Stimulated activated naive CD4-positive, alpha-beta T cell (primary cell): ENCODE results near the gene INTS1.
A peak's percentile ranks its signal among the peaks of the same experiment; 100 is the strongest.

Experiments
- DNase-seq, 6 experiments: peaks; one replicate each; lab custom pipeline; 2025; lab: John Stamatoyannopoulos, UW

Gene INTS1

DNA sequence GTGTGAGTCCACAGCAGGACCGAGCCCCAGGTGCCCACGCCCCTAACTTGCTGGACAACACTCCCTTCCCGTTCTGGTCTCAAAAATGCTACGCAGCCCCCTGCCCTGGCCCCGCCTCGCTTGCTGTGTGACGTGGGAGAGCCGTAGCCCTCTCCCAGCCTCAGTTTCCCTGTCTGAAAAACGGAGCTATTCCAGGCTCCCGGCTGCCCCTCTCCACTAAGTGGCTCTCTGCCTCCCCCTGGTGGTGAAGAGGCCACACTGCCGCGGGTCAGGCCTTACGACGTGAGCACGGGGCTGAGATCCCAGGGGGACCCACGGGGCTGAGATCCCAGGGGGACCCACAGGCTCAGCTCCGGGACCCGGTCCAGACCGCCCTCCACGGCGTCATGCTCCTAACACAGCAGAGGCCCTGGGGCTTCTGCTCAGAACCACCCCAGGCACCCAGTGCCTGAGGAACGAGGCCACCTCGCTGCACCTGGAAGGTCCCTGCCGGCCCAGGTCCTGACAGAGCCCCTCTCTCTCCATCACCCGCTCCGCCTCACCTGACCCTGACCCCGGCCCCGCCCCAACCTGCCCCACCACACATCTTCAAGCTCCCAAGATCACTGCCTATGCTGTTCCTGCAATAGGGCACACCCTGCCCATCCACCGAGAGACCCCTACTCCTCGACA lies 71.6 kb downstream of the INTS1 start:
- peak; percentile 24 to 83 (median 68) for DNase-seq

DNA sequence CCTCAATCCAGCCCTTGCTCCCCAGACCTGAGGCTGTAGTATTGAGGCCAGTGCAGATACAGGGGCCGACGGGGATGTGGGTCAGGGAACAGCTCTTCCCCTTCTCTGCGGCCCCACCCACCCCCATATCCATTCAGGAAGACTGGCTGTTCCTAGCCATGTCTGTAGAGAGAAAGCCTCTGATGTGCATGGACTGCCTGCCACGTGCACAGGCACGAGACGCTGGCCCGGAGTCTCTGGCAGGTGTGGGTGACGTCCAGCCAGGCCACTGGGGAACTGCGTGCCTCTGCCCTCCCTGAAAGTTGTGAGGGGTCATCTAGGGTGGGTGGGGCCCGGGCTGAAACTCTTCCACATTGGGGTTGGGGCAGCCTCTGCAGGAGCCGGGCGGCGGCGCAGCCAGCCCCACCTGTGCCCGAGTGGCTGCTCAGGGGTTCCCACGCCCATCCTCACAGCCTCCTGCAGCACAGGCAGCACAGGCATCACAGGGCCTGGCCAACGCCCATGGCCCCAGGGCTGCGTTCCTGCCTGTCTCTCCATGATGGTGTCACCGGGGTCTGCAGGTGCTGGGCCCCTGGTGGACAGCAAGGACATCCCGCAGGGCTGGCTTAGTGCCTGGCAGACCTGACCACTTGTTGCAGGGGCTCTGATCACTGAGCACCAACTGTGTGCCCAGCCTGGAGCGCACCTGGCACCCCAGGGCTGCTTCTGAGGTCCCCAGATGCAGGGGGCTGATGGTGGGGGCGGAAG lies 72.4 kb downstream of the INTS1 start:
- no peak for DNase-seq

DNA sequence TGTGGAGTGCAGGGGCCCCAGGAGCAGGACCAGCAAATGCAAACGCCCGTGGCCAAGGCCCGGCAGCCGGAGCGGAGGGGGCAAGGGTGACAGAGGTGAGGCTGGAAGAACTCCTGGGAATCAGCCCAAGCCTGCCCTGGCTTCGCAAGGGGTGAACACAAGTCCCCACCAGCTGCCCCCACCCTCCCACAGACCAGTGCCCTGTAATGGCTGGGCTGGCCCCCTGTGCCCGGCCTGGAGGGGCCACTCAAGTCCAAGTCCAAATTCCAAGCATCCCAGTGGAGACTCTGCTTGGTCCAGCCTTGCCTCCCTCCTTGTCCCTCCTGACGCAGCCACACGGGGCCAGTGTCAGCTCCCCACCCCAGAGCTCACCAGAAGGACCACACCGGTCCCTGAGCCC lies 73.0 kb downstream of the INTS1 start:
- DNase-seq = no peak

DNA sequence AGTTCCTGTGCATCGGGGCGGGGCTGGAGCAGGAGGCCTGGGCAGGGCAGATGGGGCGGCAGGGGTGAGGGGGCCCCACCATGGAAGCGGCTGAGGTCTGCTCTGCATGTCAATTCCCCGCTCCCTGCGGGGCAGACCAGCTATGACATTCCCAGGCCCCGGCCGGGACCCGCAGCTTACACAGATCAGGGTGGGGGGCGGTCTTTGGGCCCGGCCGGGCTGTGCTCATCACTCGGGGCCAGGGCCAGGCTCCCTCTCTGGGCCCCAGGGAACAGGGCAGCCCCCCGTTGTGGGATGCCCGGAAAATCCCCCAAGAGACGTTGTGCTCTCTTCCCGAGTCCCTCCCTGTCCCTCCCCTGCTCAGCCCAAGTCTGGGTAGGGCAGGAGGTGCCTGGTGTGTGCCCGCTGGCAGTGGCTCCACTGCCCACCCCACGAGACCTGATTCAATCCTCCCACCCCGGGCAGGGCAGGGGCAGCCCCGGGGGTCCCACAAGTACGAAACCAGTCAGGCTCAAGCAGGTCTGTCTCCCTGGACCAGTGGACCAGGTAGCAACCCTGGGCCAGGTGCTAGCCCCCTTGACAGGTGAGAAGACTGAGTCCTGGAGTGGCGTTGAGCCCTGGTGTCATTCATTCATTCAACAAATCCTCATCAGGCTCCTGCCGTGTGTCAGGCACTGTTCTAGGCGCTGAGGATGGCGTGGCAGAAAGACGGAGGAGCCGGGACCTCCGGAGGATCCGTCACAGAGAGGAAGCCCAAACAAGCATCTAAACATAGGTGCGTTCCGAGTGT lies 73.9 kb downstream of the INTS1 start:
- no peak for DNase-seq

DNA sequence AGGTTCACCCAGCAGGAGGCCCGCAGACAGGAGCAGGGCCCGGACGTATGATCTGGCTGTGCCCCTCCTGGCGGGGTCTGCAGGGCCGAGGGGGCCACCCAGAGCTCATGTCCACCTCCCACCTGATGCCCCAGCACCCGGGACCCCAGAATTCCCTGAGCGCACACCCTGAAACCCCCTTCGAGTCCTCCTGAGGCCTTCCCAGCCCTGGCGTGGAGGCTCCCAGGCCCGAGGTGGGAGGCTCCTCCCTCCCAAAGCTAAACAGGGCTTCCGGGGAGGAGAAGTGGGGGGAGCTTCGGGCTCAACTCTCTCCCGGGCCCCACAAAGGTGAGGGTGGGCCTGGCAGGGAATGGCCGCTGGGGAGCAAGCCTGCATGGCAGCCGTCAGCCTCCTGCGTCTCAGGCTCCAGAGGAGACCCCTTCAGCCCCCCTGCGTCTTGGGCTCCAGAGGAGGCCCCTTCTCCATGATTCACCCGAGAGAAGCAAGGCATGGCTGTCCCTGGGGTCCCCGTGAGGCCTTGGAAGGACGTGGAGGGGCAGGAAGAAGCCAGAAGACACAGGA lies 75.2 kb downstream of the INTS1 start:
- no peak for DNase-seq

DNA sequence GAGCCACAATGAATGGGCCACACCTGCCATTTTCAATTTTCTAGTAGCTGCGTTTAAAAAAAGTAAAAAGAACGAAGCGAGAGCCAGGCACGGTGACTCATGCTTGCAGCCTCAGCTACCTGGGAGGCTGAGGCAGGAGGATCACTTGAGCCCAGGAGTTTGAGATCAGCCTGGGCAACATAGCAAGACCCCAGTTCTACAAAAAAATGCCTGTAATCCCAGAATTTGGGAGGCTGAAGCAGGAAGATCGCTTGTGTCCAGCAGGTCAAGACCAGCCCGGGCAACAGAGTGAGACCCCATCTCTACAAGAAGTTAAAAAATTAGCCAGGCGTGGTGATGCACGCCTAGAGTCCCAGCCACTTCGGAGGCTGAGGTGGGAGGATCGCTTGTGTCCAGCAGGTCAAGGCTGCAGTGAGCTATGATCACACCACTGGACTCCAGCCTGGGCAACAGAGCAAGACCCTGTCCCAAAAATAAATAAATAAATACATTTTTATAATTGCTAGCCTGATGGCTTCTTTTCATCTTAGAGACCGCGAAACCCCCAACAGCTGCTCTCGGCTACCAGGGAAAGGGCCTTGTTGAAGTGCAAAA lies 77.0 kb downstream of the INTS1 start:
- DNase-seq = no peak

DNA sequence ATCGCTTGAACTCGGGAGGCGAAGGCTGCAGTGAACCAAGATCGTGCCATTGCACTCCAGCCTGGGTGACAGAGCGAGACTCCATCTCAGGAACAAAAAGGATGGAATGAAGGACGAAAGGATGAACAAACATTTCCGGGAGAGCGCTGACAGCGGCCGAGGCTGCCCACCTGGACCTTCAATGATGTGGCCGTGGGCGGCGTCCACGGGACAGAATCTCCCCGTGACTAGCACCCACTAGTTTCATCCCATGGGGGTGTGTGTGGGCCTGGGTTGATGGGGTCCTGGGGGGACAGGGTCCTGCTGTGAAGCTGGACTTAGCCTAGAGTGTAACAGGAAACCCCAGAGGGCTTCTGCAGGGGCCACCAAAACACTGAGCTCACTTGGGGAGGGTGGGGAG lies 77.7 kb downstream of the INTS1 start:
- DNase-seq = no peak

DNA sequence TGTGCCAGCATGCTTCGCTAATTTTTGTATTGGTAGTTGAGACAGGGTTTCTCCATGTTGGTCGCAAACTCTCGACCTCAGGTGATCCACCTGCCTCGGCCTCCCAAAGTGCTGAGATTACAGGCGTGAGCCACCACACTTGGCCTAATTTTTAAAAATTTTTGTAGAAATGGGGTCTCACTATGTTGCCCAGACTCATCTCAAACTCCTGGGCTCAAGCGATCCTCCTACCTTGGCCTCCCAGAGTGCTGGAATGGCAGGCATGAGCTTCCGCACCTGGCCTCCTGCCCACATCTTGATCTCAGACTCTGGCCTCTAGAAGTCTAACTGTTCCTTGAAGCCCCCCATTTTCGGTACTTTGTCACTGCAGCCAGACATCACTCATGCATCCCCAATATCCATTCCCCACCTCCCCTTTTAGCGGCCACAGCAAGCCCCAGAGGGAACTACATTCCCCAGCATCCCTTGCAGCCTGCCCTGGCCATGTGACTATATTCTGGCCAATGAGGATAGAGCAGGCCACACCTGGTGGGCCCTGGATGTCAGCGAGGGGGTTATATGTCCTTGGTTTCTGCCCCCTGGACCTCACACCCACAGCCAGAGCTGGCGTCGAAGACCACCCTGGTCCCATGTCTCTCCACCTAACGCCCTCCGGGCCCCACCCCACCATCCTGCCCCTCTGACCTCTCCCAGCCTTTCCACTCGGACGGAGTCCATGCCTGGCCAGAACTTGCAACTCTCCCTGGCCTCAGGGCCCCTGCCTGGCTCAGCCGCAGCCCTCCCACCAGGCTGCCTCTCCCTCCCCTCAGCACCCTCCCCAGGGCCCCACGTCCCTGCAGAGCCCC lies 78.7 kb downstream of the INTS1 start:
- DNase-seq = no peak

DNA sequence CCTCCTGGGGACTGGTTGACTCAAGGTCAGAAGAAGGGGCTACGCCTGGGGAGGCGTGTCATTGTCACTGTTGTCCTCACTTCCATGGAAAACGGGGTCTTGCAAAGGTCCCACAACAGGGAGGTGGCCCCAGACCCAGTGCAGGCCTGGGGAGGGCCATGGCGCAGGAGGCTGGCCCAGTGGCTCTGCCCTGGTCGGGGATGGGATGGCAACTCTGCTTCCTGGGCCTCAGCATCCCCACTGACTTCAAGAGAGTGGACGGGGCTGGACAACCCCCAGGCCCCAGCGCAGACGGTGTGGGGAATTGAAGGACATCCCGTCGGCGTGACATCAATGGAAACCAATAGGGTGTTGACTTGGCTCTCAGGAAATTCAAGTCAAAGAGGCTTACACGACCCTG lies 80.1 kb downstream of the INTS1 start:
- DNase-seq = no peak

DNA sequence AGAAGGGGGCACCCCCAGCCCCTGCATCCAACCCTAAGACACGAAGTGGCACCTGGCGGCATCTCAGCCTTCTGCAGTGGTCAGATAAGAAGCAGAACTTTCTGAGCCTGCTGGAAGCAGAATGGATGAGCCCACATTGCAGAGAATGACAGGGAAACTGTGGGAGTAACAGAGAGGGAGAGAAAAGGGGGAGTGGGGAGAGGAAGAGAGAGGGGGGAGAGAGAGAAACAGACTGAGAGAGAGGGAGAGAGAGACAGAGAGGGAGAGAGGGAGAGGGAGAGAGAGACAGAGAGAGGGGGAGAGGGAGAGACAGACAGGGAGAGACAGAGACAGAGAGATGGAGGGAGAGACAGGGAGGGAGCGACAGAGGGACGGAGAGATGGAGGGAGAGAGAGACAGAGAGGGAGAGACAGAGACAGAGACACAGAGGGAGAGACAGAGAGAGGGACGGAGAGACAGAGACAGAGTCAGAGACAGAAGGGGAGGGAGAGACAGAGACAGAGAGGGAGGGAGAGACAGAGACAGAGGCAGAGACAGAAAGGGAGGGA lies 80.9 kb downstream of the INTS1 start:
- DNase-seq = no peak

DNA sequence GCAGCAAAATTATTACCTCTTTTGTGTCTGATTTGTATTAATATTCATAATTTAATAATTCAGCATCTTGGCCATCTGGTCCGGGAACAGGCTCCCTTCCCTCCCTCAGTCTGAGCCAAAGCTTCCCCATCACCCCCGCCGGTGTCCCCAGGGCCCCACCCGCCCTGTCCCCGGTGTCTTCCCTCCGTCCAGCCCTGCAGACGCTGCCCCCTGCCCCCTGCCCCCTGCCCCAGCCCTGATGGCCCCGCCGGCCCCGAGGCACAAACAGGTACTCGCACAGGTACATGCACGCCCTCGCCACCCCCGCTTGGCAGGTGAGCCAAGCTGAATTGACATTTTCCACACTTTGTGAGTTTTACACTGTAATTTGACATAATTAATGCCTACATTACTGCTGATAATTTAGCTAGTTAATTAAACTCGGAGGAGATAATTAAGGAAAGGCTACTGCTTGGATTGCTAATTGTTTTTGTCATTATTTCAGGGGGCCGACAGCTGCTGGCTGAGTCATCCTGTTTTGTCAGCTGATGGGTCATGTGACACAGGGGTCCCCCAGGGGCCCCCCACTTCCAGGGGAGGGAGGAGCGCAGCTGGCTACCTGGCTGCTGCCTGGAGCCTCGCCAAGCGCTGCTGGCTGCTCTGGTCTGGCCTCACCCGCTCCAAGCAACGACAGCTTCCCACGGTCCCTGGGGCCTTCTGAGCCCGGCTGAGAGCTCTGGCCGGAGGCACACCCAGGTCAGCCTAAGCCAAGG lies 81.5 kb downstream of the INTS1 start:
- no peak for DNase-seq

DNA sequence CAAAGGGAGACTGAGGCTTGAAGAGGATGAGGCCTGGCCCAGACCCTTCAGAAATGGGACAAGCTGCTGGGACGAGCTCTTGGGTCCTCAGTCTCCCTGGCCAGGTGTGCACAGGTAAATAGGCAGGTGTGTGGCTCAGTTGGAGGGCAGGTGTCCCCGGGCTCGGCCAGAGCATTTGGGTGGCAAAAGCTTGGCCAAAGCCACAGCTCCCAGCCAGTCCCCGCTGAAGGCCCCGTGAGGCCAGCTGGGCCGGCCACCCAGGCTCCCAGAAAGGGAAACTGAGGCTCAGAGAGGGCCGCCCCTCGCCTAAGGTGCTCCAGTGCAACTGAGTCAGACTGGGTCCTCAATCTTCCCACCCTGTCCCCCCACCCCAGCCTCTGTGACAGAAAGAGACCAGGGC lies 82.2 kb downstream of the INTS1 start:
- DNase-seq = no peak

DNA sequence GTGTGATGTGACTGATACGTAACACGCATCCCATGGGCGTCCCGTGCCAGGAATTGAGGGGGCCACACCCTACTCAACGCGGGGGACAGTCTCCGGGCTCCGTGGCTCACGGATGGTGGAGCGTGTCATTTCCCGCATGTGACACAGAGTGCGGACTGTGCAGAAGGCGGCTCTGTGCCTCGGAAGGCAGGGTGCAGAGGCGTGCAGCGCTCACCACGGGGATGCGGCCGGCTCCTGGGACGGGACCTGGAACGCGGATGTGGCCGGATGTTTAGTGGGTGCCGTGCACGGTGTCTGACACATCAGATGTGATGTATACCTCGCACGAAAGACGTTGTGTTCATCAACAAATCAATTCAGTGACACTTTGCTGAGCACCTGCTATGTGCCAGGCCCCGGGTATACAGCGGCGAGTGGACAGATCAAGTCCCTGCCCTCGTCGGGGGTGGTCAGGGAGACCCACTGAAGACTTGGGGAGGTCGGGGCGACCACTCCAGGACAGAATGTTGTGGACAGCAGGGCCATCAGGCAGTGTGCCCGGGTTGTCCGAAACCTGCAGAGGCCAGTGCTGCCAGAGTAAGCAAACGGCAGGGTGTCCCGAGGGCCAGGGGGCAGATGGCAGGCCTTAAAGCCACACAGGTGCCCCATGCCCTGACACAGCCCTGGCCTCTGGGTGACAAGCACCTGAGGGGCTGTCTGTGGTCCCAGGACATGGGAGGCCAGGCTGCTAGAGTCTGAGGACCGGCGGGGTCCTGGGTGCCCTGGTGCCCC lies 83.0 kb downstream of the INTS1 start:
- DNase-seq = no peak
